H1 (cell line): ENCODE measurements around the gene ADAM22. TPM values are rescaled to one million over a fixed set of nuclear protein-coding genes. Genes with fewer than 3 reads are reported as not detected.

Source experiments
- CTCF ChIA-PET: fragments of 300-600 bp; sonication (Branson Sonifier 250); formaldehyde crosslinking; loops from one replicate; lab custom pipeline; 2021; ENCODE audit not compliant: partially characterized antibody; lab: Charles Lee
- POLR2A ChIA-PET: fragments of 300-600 bp; sonication (Branson Sonifier 250); formaldehyde crosslinking; loops from one replicate; lab custom pipeline; 2021; ENCODE audit warnings: inconsistent platforms; ENCODE audit not compliant: partially characterized antibody; lab: Charles Lee
- DNase-seq, 2 experiments: peaks; one replicate each; pipeline versions ENCODE4 v3.0.0 to v3.0.0-alpha.2; 2010 to 2022; ENCODE audit warnings: low spot score in 2 of 2, low read depth in 1 of 2, mixed read lengths in 1 of 2
- FAIRE-seq: peaks from 2 replicates; lab custom pipeline; 2011; peaks lifted over from hg19 to GRCh38; lab: Jason Lieb, UNC
- H2AFZ ChIP-seq: 2 replicates; pipeline ENCODE4 v1.8.1; 2012; ENCODE audit warnings: low read length, inconsistent platforms
- H2AK5ac ChIP-seq: 2 replicates; pipeline ENCODE4 v1.6.1; 2013; ENCODE audit warnings: low read depth, low read length
- H2BK120ac ChIP-seq: replicated peaks from 2 replicates; pipeline ENCODE3; 2013; ENCODE audit warnings: low read depth, low read length, inconsistent platforms
- H2BK12ac ChIP-seq: 2 replicates; pipeline ENCODE4 v1.6.1; 2013; ENCODE audit warnings: low read depth, low read length
- H2BK15ac ChIP-seq: 2 replicates; pipeline ENCODE4 v1.6.1; 2013; ENCODE audit warnings: low read length
- H2BK20ac ChIP-seq: 2 replicates; pipeline ENCODE4 v1.6.1; 2013; ENCODE audit warnings: low read length
- H2BK5ac ChIP-seq: 2 replicates; pipeline ENCODE4 v1.6.1; 2013; ENCODE audit warnings: low read depth, low read length
- H3K14ac ChIP-seq: 2 replicates; pipeline ENCODE4 v1.6.1; 2013; ENCODE audit warnings: inconsistent platforms; ENCODE audit not compliant: insufficient read length
- H3K18ac ChIP-seq: 2 replicates; pipeline ENCODE4 v1.6.1; 2013; ENCODE audit warnings: low read length; ENCODE audit errors: extremely low read depth
- H3K23ac ChIP-seq: 2 replicates; pipeline ENCODE4 v1.6.1; 2013; ENCODE audit warnings: inconsistent platforms; ENCODE audit not compliant: insufficient read length
- H3K23me2 ChIP-seq: 2 replicates; pipeline ENCODE4 v1.6.1; 2013; ENCODE audit warnings: low read depth, low read length
- H3K27ac ChIP-seq: 2 replicates; pipeline ENCODE4 v1.6.1; 2011; ENCODE audit warnings: low read depth, low read length, inconsistent platforms
- H3K27me3 ChIP-seq, 4 experiments: replicated peaks in 1 of 4; 1 replicate in 1 of 4; 2 replicates in 3 of 4; pipeline versions ENCODE4 v1.6.1 to v1.8.1; 2011 to 2013; ENCODE audit warnings: low read length in 3 of 4, mild to moderate bottlenecking in 3 of 4, inconsistent platforms in 2 of 4, mixed read lengths in 2 of 4, moderate library complexity in 1 of 4; ENCODE audit not compliant: control insufficient read depth in 3 of 4, insufficient read depth in 3 of 4; ENCODE audit errors: extremely low read depth in 1 of 4
- H3K36me3 ChIP-seq, 4 experiments: 2 replicates each; pipeline versions ENCODE4 v1.6.1 to v1.8.1; 2011 to 2013; ENCODE audit warnings: mild to moderate bottlenecking in 4 of 4, low read length in 3 of 4, moderate library complexity in 2 of 4, control low read depth in 1 of 4, inconsistent platforms in 1 of 4; ENCODE audit not compliant: insufficient read depth in 4 of 4, control insufficient read depth in 2 of 4
- H3K4ac ChIP-seq: replicated peaks from 2 replicates; pipeline ENCODE3; 2013; ENCODE audit warnings: low read length, low read depth, mixed read lengths, inconsistent platforms; ENCODE audit not compliant: insufficient read length
- H3K4me1 ChIP-seq, 4 experiments: replicated peaks in 1 of 4; 1 replicate in 1 of 4; 2 replicates in 3 of 4; pipeline versions ENCODE4 v1.6.1 to v1.8.1; 2011 to 2013; ENCODE audit warnings: low read length in 3 of 4, inconsistent platforms in 2 of 4, mixed read lengths in 1 of 4; ENCODE audit not compliant: insufficient read depth in 4 of 4, control insufficient read depth in 3 of 4
- H3K4me2 ChIP-seq, 2 experiments: 2 replicates each; pipeline versions ENCODE4 v1.6.1 to v1.8.1; 2011 to 2013; ENCODE audit warnings: low read depth in 2 of 2, low read length in 2 of 2, control low read depth in 1 of 2, inconsistent platforms in 1 of 2, mild to moderate bottlenecking in 1 of 2; ENCODE audit not compliant: insufficient read depth in 1 of 2
- H3K4me3 ChIP-seq, 4 experiments: fragments of 200-600, 300-600 bp in 1 of 4; sonication (generic), shearing (Covaris generic), sonication (Bioruptor Twin) in 1 of 4; 2 replicates each; pipeline versions ENCODE4 v1.5.1 to v1.8.1; 2011 to 2016; ENCODE audit warnings: low read length in 4 of 4, low read depth in 3 of 4, control low read depth in 2 of 4, inconsistent platforms in 2 of 4, mild to moderate bottlenecking in 2 of 4, mixed read lengths in 1 of 4, moderate library complexity in 1 of 4; ENCODE audit not compliant: insufficient read depth in 2 of 4; ENCODE audit errors: extremely low read depth in 1 of 4
- H3K56ac ChIP-seq: replicated peaks from 2 replicates; pipeline ENCODE3; 2013; ENCODE audit warnings: low read depth, mild to moderate bottlenecking, mixed read lengths, low read length, inconsistent platforms; ENCODE audit not compliant: insufficient read length
- H3K79me1 ChIP-seq: 2 replicates; pipeline ENCODE4 v1.6.1; 2013; ENCODE audit warnings: low read depth, low read length, control low read depth
- H3K79me2 ChIP-seq, 2 experiments: 2 replicates each; pipeline versions ENCODE4 v1.6.1 to v1.8.1; 2012 to 2013; ENCODE audit warnings: low read length in 2 of 2, mild to moderate bottlenecking in 2 of 2, inconsistent platforms in 1 of 2; ENCODE audit not compliant: insufficient read depth in 2 of 2, control insufficient read depth in 1 of 2
- H3K9ac ChIP-seq, 4 experiments: replicated peaks in 1 of 4; 1 replicate in 1 of 4; 2 replicates in 3 of 4; pipeline versions ENCODE4 v1.6.1 to v1.8.1; 2011 to 2013; ENCODE audit warnings: low read depth in 3 of 4, low read length in 3 of 4, control low read depth in 2 of 4, mild to moderate bottlenecking in 2 of 4, moderate library complexity in 2 of 4, inconsistent platforms in 1 of 4; ENCODE audit errors: extremely low read depth in 1 of 4
- H3K9me3 ChIP-seq, 2 experiments: 2 replicates each; pipeline versions ENCODE4 v1.6.1 to v1.8.1; 2012 to 2013; ENCODE audit warnings: mild to moderate bottlenecking in 2 of 2, moderate library complexity in 2 of 2, control low read depth in 1 of 2, inconsistent platforms in 1 of 2, low read depth in 1 of 2, low read length in 1 of 2, mixed read lengths in 1 of 2; ENCODE audit not compliant: insufficient read depth in 2 of 2
- H4K20me1 ChIP-seq, 2 experiments: replicated peaks in 1 of 2; 2 replicates each; pipeline versions ENCODE3 to v1.8.1; 2011 to 2013; ENCODE audit warnings: inconsistent platforms in 2 of 2, low read length in 2 of 2, mild to moderate bottlenecking in 1 of 2; ENCODE audit not compliant: insufficient read depth in 2 of 2, control insufficient read depth in 1 of 2
- H4K5ac ChIP-seq: 2 replicates; pipeline ENCODE4 v1.6.1; 2013; ENCODE audit warnings: low read length, low read depth, mixed read lengths, inconsistent platforms; ENCODE audit not compliant: insufficient read length
- H4K8ac ChIP-seq: 2 replicates; pipeline ENCODE4 v1.8.0; 2013; ENCODE audit warnings: mild to moderate bottlenecking, moderate library complexity, low read length, inconsistent platforms; ENCODE audit not compliant: insufficient read depth; ENCODE audit errors: extremely low read depth
- H4K91ac ChIP-seq: replicated peaks from 2 replicates; pipeline ENCODE3; 2013; ENCODE audit warnings: low read length, mixed read lengths, inconsistent platforms; ENCODE audit not compliant: insufficient read length
- BCL11A ChIP-seq, 2 experiments: IDR thresholded peaks; one replicate each; pipeline ENCODE4 v1.6.1; 2011; ENCODE audit warnings: low read depth in 2 of 2, low read length in 2 of 2, mild to moderate bottlenecking in 2 of 2
- FOSL1 ChIP-seq: IDR thresholded peaks from 2 replicates; pipeline ENCODE4 v1.6.1; 2011; ENCODE audit warnings: mild to moderate bottlenecking, low read depth, low read length, moderate library complexity; ENCODE audit not compliant: insufficient read depth
- HDAC2 ChIP-seq, 2 experiments: fragments of 300-600 bp in 1 of 2; sonication (generic) in 1 of 2; IDR thresholded peaks; 2 replicates each; pipeline ENCODE4 v1.6.1; 2011 to 2012; ENCODE audit warnings: low read depth in 2 of 2, low read length in 2 of 2, mild to moderate bottlenecking in 2 of 2, moderate library complexity in 2 of 2, borderline replicate concordance in 1 of 2, inconsistent platforms in 1 of 2
- HDAC6 ChIP-seq: IDR thresholded peaks from one replicate; pipeline ENCODE4 v1.7.1; 2012; ENCODE audit warnings: low read depth, mild to moderate bottlenecking, inconsistent platforms, low read length, moderate library complexity
- KDM1A ChIP-seq: fragments of 200-600, 300-600 bp; sonication (generic); IDR thresholded peaks from 2 replicates; pipeline ENCODE4 v1.7.1; 2016; ENCODE audit warnings: mild to moderate bottlenecking, low read length, borderline replicate concordance
- KDM4A ChIP-seq: IDR thresholded peaks from one replicate; pipeline ENCODE4 v1.7.1; 2012; ENCODE audit warnings: low read depth, mild to moderate bottlenecking, moderate library complexity, low read length, inconsistent platforms; ENCODE audit not compliant: severe bottlenecking
- NANOG ChIP-seq: IDR thresholded peaks from 2 replicates; pipeline ENCODE4 v1.6.1; 2011; ENCODE audit warnings: low read length, low read depth, mild to moderate bottlenecking, inconsistent platforms; ENCODE audit not compliant: insufficient read depth, poor library complexity, severe bottlenecking
- POU5F1 ChIP-seq: IDR thresholded peaks from 2 replicates; pipeline ENCODE4 v1.6.1; 2011; ENCODE audit warnings: low read depth, mild to moderate bottlenecking, low read length, moderate library complexity
- WGBS, 2 experiments: shearing (Covaris generic) in 1 of 2; methylation state at CpG; one replicate each; pipeline versions ENCODE4 v1.1.6 to v1.1.7; 2013 to 2015; ENCODE audit warnings: low lambda C conversion rate in 2 of 2, mixed read lengths in 2 of 2, inconsistent platforms in 1 of 2, low coverage in 1 of 2, missing lambda C conversion rate in 1 of 2; ENCODE audit not compliant: insufficient replicate concordance in 2 of 2, insufficient coverage in 1 of 2, insufficient read length in 1 of 2; ENCODE audit errors: extremely low coverage in 1 of 2, missing lambda C conversion rate in 1 of 2; 5-methylcytosine and 5-hydroxymethylcytosine counted together
- polyA plus RNA-seq, 7 experiments: library from polyadenylated mRNA; depleted of rRNA in 3 of 7; stranded (reverse) in 5 of 7; unstranded in 2 of 7; fragments of >200 nt in 5 of 7; fragments of 200-250 nt in 2 of 7; gene quantifications; 1 replicate in 5 of 7; 2 replicates in 1 of 7; 4 replicates in 1 of 7; pipeline versions ENCODE4 v1.2.1 to v1.2.3, GENCODE V29; 2011 to 2013; ENCODE audit warnings: missing spikeins in 2 of 7, mixed read lengths in 2 of 7
- total RNA-seq: library from RNA; stranded (reverse); fragmentation: NEBNext Ultra II Directional; extraction: Animal tissue kit (Norgen Biotek cat#: 25700); gene quantifications from 2 replicates; pipeline ENCODE4 v1.2.1, GENCODE V29; 2021

ADAM22 gene
- total and polyA plus RNA-seq, 2 of the 8 experiments (the other 6 are each of a cell fraction or from before 2014, with no cell fraction given), result 4.6 to 21.4 TPM

GRCh38 chr7:88218429-88218745 is 284.3 kb downstream of the ADAM22 start:
- no peaks in the 10 kb centered on the region for H3K9me3 ChIP-seq
- no peak overlapping the region for H2AK5ac ChIP-seq
- H3K36me3 ChIP-seq, result peaks cover 0 to 14% (median 2%) of the 10 kb centered on the region in 4 experiments; a peak in 3 of 8 replicates
- no peak overlapping the region for H2BK12ac ChIP-seq
- FAIRE-seq (no peak), DNase-seq (no peak)
- CTCF ChIA-PET, result interaction anchor here (0.5 to 1.6 kb wide), 3 partner anchors 9 to 296 kb away, joined by 3 to 4 read pairs (median 4); no protein-coding TSS in a partner anchor
- H3K23ac ChIP-seq, result no peak overlapping the region
- peak overlapping the region; percentile 73 to 82 (median 78) for H3K4me3 ChIP-seq
- H3K4me2 ChIP-seq, result peak overlapping the region; percentile 84
- WGBS, 2 experiments, result 77% methylated on average over 5 of the region's 5 CpGs; no CpG with 5 or more reads in 1 of the 2 experiments
- no peak overlapping the region for H4K5ac ChIP-seq
- H4K20me1 ChIP-seq, result peaks cover 3 to 6% of the 10 kb centered on the region in 2 experiments
- H3K79me2 ChIP-seq, result peaks cover 0 to 28% of the 10 kb centered on the region in 2 experiments; a peak in 2 of 4 replicates
- no peak overlapping the region for H2BK5ac ChIP-seq
- H3K56ac ChIP-seq, result no peak overlapping the region
- POLR2A ChIA-PET, result no interaction called here
- H3K14ac ChIP-seq, result no peak overlapping the region
- no peak for TF ChIP-seq FOSL1
- TF ChIP-seq NANOG, result no peak
- TF ChIP-seq HDAC6, result no peak
- TF ChIP-seq KDM1A, result no peak
- no peak for TF ChIP-seq KDM4A
- TF ChIP-seq BCL11A (IDR thresholded peaks at IDR 0.05; ENCODE audit: low read depth in 2 of 2, low read length in 2 of 2), result no peak
- no peak for TF ChIP-seq POU5F1
- no peak for TF ChIP-seq HDAC2 (IDR thresholded peaks at IDR 0.05; ENCODE audit: borderline replicate concordance in 1 of 2, low read depth in 2 of 2, low read length in 2 of 2)
- H2BK20ac ChIP-seq, result no peak overlapping the region
- H3K23me2 ChIP-seq, result peaks cover 10% of the 10 kb centered on the region
- H3K27me3 ChIP-seq, result no peaks in the 10 kb centered on the region
- no peak overlapping the region for H4K91ac ChIP-seq
- no peak overlapping the region for H2BK15ac ChIP-seq
- no peak overlapping the region for H2BK120ac ChIP-seq
- no peak overlapping the region for H3K4ac ChIP-seq
- no peak overlapping the region for H4K8ac ChIP-seq
- H3K79me1 ChIP-seq, result no peaks in the 10 kb centered on the region; the same call in 1 of the 2 replicates
- H3K18ac ChIP-seq, result no peak overlapping the region
- peaks cover 3 to 21% (median 12%) of the 10 kb centered on the region in 4 experiments for H3K4me1 ChIP-seq
- H3K27ac ChIP-seq, result no peak overlapping the region
- no peak overlapping the region for H3K9ac ChIP-seq
- no peak overlapping the region for H2AFZ ChIP-seq
